ENCODE results near the gene FILIP1L.
A peak's percentile ranks its signal among the peaks of the same experiment; 100 is the strongest.

The FILIP1L gene

GRCh38 chr3:100075196-100075595 lies 39.1 kb downstream of the FILIP1L start:
- no peaks in the 10 kb centered on the region for H3K9me3 ChIP-seq (ENCODE audit: control insufficient read depth, low read length)
- 87 to 95% methylated on average over 2 of the region's 4 CpGs for WGBS, 2 experiments (ENCODE audit: insufficient coverage in 2 of 2)
- no peak overlapping the region for H3K4me3 ChIP-seq (ENCODE audit: extremely low read depth, insufficient read depth, low read length, poor library complexity, severe bottlenecking)
- no peaks in the 10 kb centered on the region for H3K36me3 ChIP-seq (ENCODE audit: control insufficient read depth, insufficient read depth, low read length)
- peaks cover 44% of the 10 kb centered on the region for H3K4me1 ChIP-seq (ENCODE audit: control insufficient read depth, insufficient read depth, low read length, poor library complexity, severe bottlenecking)
- peak overlapping the region; percentile 33 for H3K27ac ChIP-seq (ENCODE audit: low read depth, low read length, severe bottlenecking)

- Histone ChIP-seq H3K4me3 (ENCODE audit: extremely low read depth, insufficient read depth, low read length, poor library complexity, severe bottlenecking) (peak overlapping the region; percentile 6), H3K27ac (ENCODE audit: low read depth, low read length, severe bottlenecking) (peak overlapping the region; percentile 97), H3K9me3 (ENCODE audit: control insufficient read depth, low read length) (no peaks in the 10 kb centered on the region), H3K4me1 (ENCODE audit: control insufficient read depth, insufficient read depth, low read length, poor library complexity, severe bottlenecking) (peaks cover 44% of the 10 kb centered on the region), H3K36me3 (ENCODE audit: control insufficient read depth, insufficient read depth, low read length) (no peaks in the 10 kb centered on the region)
- 25 to 32% methylated on average over 3 to 10 of the region's 10 CpGs for WGBS, 2 experiments (ENCODE audit: insufficient coverage in 2 of 2)
These were observed 40.5 kb downstream of the FILIP1L start for GRCh38 chr3:100073714-100074307.

DNA sequence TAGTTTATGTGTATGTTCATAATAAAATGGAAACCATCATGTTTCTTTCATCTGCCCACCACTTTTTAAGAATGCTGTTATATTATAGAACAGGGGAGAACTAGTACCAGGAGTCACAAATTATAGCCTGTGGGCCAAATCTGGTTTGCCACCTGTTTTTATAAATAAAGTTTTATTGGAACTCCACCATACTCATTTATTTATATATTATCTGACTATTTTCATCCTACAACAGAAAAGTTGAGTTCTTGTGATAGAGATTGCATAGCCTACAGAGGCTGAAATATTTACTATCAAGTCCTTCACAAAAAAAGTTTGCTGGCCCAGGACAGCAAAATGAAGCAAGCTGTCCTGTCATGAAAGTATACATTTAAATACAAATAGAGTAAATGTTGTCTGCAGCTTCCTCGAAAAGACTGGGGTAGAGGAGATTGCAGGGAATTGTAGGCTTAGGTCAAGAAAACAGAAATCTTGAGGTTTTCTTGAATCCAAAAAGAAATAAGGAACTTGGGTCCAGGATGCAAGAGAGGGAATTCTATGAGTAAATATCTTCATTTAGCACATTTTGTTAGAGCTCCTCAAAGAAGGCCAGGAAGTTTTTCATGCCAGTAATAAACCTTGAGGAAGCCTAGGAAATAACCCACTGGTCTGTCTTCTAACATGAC lies 41.1 kb downstream of the FILIP1L start:
- H3K4me1 ChIP-seq (ENCODE audit: control insufficient read depth, insufficient read depth, low read length, poor library complexity, severe bottlenecking): peaks cover 44% of the 10 kb centered on the region
- 29% methylated on average over 1 of the region's 1 CpG; no CpG with 5 or more reads in 1 of the 2 experiments for WGBS, 2 experiments (ENCODE audit: insufficient coverage in 2 of 2)
- H3K9me3 ChIP-seq (ENCODE audit: control insufficient read depth, low read length): no peaks in the 10 kb centered on the region
- peak overlapping the region; percentile 6 for H3K4me3 ChIP-seq (ENCODE audit: extremely low read depth, insufficient read depth, low read length, poor library complexity, severe bottlenecking)
- H3K27ac ChIP-seq (ENCODE audit: low read depth, low read length, severe bottlenecking): peak overlapping the region; percentile 97
- no peaks in the 10 kb centered on the region for H3K36me3 ChIP-seq (ENCODE audit: control insufficient read depth, insufficient read depth, low read length)

DNA sequence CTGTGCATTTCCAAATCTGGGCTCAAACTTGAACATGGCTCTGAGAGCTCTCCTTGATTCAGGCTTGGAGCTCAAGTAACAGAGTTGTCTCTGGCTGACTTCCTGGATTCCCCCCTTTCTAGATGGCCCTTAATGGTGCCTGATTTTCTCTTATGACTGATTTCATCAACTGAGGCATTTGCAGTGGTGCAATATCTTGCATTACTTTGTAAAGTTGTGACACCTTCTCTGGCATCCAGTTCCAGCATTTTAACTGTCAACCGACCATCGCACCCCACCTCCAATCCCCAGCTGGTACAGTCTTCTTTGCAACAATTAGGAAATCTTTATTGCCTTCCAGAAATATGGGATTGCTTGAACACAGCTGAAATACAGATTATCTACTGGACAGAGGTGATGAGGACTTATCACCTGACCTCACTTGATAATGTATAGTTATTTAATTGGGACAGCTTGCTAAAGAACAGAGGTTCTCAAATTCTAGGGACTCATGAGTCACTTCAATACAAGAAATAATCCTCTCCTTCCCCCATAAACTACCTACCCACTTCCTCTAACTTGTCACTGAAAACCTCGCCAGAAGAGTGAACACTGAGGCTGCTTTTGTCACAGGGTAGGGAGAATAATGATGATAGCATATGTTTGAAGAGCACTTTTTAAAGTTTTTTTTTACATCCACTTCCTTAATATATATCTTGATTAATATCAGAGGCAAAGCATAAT lies 41.8 kb downstream of the FILIP1L start:
- H3K27ac ChIP-seq (ENCODE audit: low read depth, low read length, severe bottlenecking): peak overlapping the region; percentile 97
- no peaks in the 10 kb centered on the region for H3K36me3 ChIP-seq (ENCODE audit: control insufficient read depth, insufficient read depth, low read length)
- no peak overlapping the region for H3K4me3 ChIP-seq (ENCODE audit: extremely low read depth, insufficient read depth, low read length, poor library complexity, severe bottlenecking)
- no peaks in the 10 kb centered on the region for H3K9me3 ChIP-seq (ENCODE audit: control insufficient read depth, low read length)
- 100% methylated on average over 2 of the region's 3 CpGs; no CpG with 5 or more reads in 1 of the 2 experiments for whole genome bisulfite sequencing, 2 experiments (ENCODE audit: insufficient coverage in 2 of 2)
- peaks cover 42% of the 10 kb centered on the region for H3K4me1 ChIP-seq (ENCODE audit: control insufficient read depth, insufficient read depth, low read length, poor library complexity, severe bottlenecking)

DNA sequence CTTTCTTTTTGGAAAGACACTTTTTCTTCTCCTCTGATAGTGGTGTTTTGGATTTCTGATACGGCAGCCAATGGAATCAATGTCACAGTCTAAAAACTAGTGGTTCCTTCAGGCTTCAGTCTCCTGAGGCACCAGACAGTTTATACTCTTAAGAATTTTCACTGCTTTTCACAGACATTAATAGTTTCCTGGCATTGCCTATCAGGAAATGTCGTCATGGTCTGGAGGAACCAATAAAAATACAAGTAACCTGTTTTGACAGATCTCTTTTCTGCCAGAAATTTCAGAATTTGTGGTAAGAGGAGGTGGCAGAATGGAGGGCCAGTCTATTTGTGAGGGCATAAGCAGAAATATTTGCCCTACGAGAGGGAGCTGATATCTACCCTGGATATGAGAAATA lies 44.8 kb downstream of the FILIP1L start:
- Histone ChIP-seq H3K36me3 (ENCODE audit: control insufficient read depth, insufficient read depth, low read length) (no peaks in the 10 kb centered on the region), H3K4me3 (ENCODE audit: extremely low read depth, insufficient read depth, low read length, poor library complexity, severe bottlenecking) (no peak overlapping the region), H3K4me1 (ENCODE audit: control insufficient read depth, insufficient read depth, low read length, poor library complexity, severe bottlenecking) (peaks cover 24% of the 10 kb centered on the region), H3K27ac (ENCODE audit: low read depth, low read length, severe bottlenecking) (no peak overlapping the region), H3K9me3 (ENCODE audit: control insufficient read depth, low read length) (no peaks in the 10 kb centered on the region)
- WGBS, 2 experiments (ENCODE audit: insufficient coverage in 2 of 2): 93 to 100% methylated on average over 1 to 2 of the region's 3 CpGs

DNA sequence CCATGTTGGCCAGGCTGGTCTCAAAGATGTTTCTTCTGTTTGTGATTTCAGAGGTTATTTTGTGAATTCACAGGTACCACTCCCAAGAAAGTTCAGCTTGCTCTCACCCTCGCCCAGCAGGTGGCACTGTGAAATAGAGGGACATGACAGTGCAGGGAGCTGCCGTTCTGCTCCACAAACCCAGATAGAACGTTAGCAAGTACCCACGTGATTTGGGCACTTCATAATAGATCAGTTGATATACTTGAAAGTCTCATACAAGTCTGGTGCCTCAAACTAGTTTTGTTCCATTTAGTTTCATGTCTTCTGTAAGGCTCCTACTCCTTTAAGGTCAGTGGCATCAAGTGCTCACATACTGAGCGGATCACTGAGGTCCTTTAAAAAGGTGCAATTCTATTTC lies 45.5 kb downstream of the FILIP1L start:
- Histone ChIP-seq H3K9me3 (ENCODE audit: control insufficient read depth, low read length) (no peaks in the 10 kb centered on the region), H3K36me3 (ENCODE audit: control insufficient read depth, insufficient read depth, low read length) (no peaks in the 10 kb centered on the region), H3K4me3 (ENCODE audit: extremely low read depth, insufficient read depth, low read length, poor library complexity, severe bottlenecking) (no peak overlapping the region), H3K27ac (ENCODE audit: low read depth, low read length, severe bottlenecking) (no peak overlapping the region), H3K4me1 (ENCODE audit: control insufficient read depth, insufficient read depth, low read length, poor library complexity, severe bottlenecking) (peaks cover 26% of the 10 kb centered on the region)
- WGBS, 2 experiments (ENCODE audit: insufficient coverage in 2 of 2): 5 to 100% methylated on average over 1 to 4 of the region's 5 CpGs

- no peak overlapping the region for H3K4me3 ChIP-seq (ENCODE audit: extremely low read depth, insufficient read depth, low read length, poor library complexity, severe bottlenecking)
- no peak overlapping the region for H3K27ac ChIP-seq (ENCODE audit: low read depth, low read length, severe bottlenecking)
- H3K36me3 ChIP-seq (ENCODE audit: control insufficient read depth, insufficient read depth, low read length): no peaks in the 10 kb centered on the region
- peaks cover 14% of the 10 kb centered on the region for H3K4me1 ChIP-seq (ENCODE audit: control insufficient read depth, insufficient read depth, low read length, poor library complexity, severe bottlenecking)
- H3K9me3 ChIP-seq (ENCODE audit: control insufficient read depth, low read length): no peaks in the 10 kb centered on the region
These were observed 46.7 kb downstream of the FILIP1L start for GRCh38 chr3:100067589-100067988.

- Histone ChIP-seq H3K9me3 (ENCODE audit: control insufficient read depth, low read length) (no peaks in the 10 kb centered on the region), H3K4me1 (ENCODE audit: control insufficient read depth, insufficient read depth, low read length, poor library complexity, severe bottlenecking) (peaks cover 6% of the 10 kb centered on the region), H3K4me3 (ENCODE audit: extremely low read depth, insufficient read depth, low read length, poor library complexity, severe bottlenecking) (no peak overlapping the region), H3K27ac (ENCODE audit: low read depth, low read length, severe bottlenecking) (no peak overlapping the region), H3K36me3 (ENCODE audit: control insufficient read depth, insufficient read depth, low read length) (no peaks in the 10 kb centered on the region)
- WGBS, 2 experiments (ENCODE audit: insufficient coverage in 2 of 2): 81 to 100% methylated on average over 4 to 5 of the region's 7 CpGs
These were observed 50.3 kb downstream of the FILIP1L start for GRCh38 chr3:100063929-100064461.

GRCh38 chr3:100062665-100063064 lies 51.6 kb downstream of the FILIP1L start:
- no peaks in the 10 kb centered on the region for H3K9me3 ChIP-seq (ENCODE audit: control insufficient read depth, low read length)
- 95 to 100% methylated on average over 2 to 4 of the region's 4 CpGs for WGBS, 2 experiments (ENCODE audit: insufficient coverage in 2 of 2)
- H3K4me3 ChIP-seq (ENCODE audit: extremely low read depth, insufficient read depth, low read length, poor library complexity, severe bottlenecking): no peak overlapping the region
- H3K4me1 ChIP-seq (ENCODE audit: control insufficient read depth, insufficient read depth, low read length, poor library complexity, severe bottlenecking): peaks cover 6% of the 10 kb centered on the region
- no peaks in the 10 kb centered on the region for H3K36me3 ChIP-seq (ENCODE audit: control insufficient read depth, insufficient read depth, low read length)
- no peak overlapping the region for H3K27ac ChIP-seq (ENCODE audit: low read depth, low read length, severe bottlenecking)

DNA sequence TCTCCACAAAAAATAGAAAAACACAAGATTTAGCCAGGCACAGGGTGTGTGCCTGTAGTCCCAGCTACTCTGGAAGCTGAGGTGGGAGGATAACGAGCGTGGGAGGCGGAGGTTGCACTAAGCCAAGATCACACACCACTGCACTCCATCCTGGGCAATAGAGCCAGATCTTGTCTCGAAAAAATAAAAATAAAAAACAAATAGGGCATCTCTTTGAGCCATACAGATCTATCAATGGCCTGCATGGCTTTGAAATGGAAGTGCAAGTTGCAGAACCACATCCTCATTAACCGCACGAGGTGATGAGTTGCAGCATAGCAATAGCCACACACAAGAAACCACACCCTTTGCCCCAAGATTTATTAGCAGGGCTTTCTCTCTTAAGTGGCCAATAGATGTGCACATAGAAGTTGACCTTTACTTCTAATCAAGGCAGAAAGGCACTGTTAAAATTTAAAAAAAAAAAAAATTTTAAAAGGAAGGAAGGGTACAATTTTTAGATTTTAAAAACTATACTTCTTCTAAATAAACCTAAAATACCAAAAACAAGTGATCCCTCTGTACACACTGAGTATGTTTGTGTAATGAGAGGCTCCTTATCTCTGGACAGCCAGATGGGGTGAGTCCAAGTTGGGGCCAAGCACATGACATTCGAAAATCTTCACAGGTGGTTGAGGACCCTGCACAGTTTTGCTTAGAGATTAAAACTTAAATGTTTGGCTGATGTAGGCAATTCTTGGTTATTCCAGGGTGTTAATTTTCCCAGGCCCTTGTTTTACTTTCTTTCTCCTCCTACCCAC lies 53.4 kb downstream of the FILIP1L start:
- no peak overlapping the region for H3K27ac ChIP-seq (ENCODE audit: low read depth, low read length, severe bottlenecking)
- no peaks in the 10 kb centered on the region for H3K36me3 ChIP-seq (ENCODE audit: control insufficient read depth, insufficient read depth, low read length)
- H3K9me3 ChIP-seq (ENCODE audit: control insufficient read depth, low read length): no peaks in the 10 kb centered on the region
- H3K4me1 ChIP-seq (ENCODE audit: control insufficient read depth, insufficient read depth, low read length, poor library complexity, severe bottlenecking): peaks cover 6% of the 10 kb centered on the region
- H3K4me3 ChIP-seq (ENCODE audit: extremely low read depth, insufficient read depth, low read length, poor library complexity, severe bottlenecking): no peak overlapping the region
- WGBS, 2 experiments (ENCODE audit: insufficient coverage in 2 of 2): 88 to 96% methylated on average over 4 of the region's 7 CpGs
